Measurements from ENCODE around the gene OBP2B. TPM values are rescaled to one million over a fixed set of nuclear protein-coding genes. Genes with fewer than 3 reads are reported as not detected.
"Not testable (repeated sequence)": the region's sequence is repeated elsewhere in the genome, so short reads cannot be mapped to it uniquely, and the experiment has no call there.

The OBP2B gene
- not detected in 2 replicates for total RNA-seq

DNA sequence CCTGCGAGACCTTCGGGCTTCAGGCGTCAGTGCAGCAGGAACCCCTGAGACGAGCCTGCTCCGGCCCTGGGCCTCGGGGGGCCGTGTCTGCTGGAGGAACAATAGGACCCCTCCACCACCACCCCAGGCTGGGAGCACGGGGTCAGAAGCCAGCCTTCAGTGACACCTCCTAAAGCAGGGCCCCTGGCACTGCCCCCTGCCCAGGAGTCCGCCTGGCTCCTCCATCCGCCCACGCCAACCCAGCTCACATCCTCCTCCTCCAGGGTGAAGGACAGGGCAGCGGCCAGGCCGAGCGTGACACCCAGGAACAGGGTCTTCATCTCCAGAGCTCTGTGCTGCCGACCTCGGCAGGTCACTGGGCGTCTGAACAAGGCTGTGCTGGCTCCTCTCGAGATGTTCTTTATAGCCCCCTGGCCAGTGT lies at the start of gene OBP2B:
Gene OBP2B, minus strand, starts transcription at position 371 of the 421 bp plus-strand sequence. Its CDS starts 51 bp downstream, at position 320.
- intact Hi-C loops (cut with micrococcal nuclease), result not testable (repeated sequence)

DNA sequence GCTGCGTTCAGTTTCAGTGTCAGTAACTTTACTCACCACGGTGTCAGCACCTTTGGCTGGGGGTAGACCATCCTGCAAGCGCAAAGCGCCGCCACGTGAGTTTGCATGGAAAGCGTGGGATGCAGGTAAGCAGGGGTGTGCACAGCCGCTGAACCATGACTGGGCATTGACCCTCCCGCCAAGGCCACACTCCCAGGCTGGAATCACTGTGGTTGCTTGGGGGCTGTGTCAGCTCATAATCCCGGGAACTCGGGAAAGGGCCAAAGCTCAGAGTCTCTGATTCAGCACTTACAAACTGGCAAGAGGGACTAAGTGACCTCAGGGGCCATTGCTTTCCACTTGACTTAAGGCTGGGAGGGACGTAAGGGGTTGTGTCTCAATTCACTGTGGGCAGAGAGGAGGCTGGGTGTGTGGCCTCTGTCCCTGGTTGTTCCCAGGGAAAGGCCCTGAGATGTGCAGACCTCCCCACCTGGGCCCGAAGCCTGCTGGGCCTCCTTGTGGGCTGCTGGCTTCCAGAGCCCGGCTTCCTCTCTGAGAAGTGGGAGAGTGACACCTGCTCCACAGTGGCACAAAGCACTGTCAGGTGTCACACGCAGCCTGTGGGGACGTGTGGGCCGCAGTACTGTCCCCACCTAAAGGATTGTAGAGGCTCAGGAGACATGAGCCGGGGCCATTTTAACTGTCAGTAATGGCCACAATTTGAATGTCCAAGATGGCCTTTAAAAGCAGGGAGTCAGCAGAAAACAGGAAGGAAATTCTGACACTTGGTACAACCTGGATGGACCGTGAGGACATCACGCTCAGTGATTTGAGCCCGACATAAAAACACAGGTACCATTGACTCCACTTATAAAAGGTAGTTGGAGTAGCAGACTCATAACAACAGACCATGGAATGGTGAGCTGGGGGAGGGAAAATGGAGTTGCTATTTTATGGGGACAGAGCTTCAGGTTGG lies 49.3 kb upstream of the OBP2B start:
- intact Hi-C loops (cut with micrococcal nuclease), result no loop called here

- intact Hi-C loops (cut with micrococcal nuclease), result no loop called here
Measured at GRCh38 chr9:133257465-133257956, 48.5 kb upstream of the OBP2B start.

- intact Hi-C loops (cut with micrococcal nuclease), result no loop called here
Measured at GRCh38 chr9:133256686-133257091, 47.6 kb upstream of the OBP2B start.

DNA sequence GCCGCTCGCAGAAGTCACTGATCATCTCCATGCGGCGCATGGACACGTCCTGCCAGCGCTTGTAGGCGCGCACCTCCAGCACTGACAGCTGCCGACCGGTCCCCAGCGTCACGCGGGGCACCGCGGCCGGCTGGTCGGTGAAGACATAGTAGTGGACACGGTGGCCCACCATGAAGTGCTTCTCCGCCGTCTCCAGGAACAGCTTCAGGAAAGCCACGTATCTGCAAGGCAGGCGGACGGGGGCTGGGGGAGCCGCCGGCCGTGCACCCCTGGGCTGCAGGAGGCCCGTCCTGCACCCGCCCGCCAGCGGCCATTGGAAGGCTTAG lies 47.0 kb upstream of the OBP2B start:
- intact Hi-C loops (cut with micrococcal nuclease), result no loop called here

DNA sequence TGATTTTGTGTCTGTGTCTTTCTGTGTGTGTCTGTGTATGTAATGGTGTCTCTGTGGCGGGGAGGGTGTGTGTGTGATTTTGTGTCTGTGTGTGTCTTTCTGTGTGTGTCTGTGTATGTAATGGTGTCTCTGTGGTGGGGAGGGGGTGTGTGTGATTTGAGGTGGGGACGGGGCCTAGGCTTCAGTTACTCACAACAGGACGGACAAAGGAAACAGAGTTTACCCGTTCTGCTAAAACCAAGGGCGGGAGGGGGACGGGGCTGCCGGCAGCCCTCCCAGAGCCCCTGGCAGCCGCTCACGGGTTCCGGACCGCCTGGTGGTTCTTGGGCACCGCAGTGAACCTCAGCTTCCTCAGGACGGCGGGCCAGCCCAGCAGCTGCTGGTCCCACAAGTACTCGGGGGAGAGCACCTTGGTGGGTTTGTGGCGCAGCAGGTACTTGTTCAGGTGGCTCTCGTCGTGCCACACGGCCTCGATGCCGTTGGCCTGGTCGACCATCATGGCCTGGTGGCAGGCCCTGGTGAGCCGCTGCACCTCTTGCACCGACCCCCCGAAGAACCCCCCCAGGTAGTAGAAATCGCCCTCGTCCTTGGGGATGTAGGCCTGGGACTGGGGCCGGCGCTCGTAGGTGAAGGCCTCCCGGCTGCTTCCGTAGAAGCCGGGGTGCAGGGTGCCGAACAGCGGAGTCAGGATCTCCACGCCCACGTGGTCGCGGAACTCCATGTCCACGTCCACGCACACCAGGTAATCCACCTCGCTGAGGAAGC lies 46.5 kb upstream of the OBP2B start:
- intact Hi-C loops (cut with micrococcal nuclease), result no loop called here

DNA sequence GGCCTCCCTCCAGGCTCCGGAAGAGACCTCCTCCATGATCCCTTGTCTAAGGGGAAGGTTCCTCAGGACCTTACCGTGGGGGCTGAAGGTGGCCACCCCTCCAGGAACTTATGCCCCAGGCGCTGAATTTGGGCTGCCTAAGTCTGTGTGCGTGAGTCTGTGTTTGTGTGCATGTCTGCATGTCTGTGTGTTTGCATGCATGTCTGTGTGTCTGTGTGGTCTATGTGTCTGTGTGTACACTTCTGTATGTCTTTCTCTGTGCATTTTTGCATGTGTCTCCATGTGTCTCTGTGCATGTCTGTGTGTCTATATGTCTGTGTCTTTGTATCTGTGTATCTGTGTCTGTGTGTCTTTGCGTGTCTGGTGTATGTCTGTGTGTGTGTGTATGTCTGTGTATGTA lies 45.4 kb upstream of the OBP2B start:
- intact Hi-C loops (cut with micrococcal nuclease), result no loop called here

DNA sequence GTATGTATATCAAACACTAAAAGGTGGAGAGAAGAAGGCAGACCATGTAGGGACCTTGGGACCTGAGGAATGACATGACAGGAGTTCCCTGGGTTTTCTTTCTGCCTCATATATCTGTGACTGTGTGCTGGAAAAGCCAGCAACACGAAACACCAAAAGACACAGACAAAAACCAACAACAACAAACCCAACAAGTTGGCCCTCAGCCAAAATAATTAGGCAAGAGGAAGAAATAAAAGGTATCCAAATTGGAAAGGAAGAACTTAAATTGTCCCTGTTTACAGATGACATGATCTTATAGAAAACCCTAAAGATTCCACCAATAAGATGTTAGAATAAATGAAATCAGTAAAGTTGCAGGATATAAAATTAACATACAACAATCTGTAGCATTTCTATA lies 44.2 kb upstream of the OBP2B start:
- intact Hi-C loops (cut with micrococcal nuclease), result no loop called here

GRCh38 chr9:133252301-133253020 lies 43.4 kb upstream of the OBP2B start:
- intact Hi-C loops (cut with micrococcal nuclease), result no loop called here

DNA sequence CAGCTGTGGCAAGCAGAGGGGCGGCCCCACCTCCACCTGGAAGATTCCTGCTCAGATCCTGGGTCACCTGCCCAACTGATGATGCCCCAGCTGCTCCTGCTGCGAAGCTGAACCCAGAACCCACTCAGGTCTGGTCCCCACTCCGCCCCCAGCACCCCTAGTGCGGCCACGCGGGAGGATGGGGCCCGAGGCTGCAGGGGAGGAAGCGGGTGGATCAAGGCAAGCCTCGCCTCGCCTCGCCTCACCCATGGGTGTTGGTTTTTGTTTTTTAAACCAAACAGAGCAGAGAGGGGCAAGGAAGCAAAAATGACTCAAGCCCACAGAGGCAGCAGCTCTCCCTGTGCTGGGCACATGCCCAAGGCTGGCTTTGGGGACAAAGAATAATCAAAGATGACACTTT lies 42.7 kb upstream of the OBP2B start:
- intact Hi-C loops (cut with micrococcal nuclease), result no loop called here

DNA sequence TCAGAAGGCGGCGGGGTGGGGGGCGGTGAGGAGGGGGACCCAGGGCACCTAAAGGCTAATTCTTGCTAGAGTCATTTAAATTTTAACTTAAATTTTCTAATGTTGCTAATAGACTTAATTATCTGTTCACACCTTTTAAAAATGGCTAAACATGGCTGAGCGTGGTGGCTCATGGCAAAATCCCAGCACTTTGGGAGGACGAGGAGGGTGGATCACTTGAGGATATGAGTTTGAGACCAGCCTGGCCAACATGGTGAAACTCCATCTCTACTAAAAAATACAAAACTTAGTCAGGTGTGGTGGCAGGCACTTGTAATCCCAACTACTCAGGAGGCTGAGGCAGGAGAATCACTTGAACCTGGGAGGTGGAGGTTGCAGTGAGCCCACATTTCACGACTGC lies 42.2 kb upstream of the OBP2B start:
- intact Hi-C loops (cut with micrococcal nuclease), result not testable (repeated sequence)

DNA sequence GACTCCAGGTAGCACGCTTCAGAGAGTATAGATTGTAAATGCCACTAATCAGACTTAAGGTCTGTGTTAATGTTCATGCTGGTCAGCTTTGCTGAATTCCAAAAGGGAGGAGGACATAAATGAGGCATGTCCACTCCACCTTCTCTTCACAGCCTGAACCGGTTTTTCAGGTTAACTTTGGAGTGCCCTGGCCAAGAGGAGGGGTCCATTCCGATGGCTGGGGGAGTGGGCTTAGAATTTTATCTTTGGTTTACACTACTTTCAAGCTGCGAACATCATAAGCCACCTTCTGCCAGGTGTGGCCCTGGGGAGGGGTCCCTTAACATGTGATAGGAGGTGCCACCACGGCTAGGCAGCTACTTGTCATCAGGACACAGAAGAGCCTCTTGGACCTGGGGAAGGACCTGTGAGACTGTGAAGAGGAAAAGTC lies 41.7 kb upstream of the OBP2B start:
- intact Hi-C loops (cut with micrococcal nuclease), result no loop called here

GRCh38 chr9:133249337-133249736 lies 40.3 kb upstream of the OBP2B start:
- intact Hi-C loops (cut with micrococcal nuclease), result loop anchor here (10.0 kb wide), 1 partner anchor 75 kb away; no protein-coding TSS in a partner anchor

GRCh38 chr9:133248726-133249295 lies 39.8 kb upstream of the OBP2B start:
- intact Hi-C loops (cut with micrococcal nuclease), result loop anchor here (10.0 kb wide), 1 partner anchor 76 kb away; no protein-coding TSS in a partner anchor

DNA sequence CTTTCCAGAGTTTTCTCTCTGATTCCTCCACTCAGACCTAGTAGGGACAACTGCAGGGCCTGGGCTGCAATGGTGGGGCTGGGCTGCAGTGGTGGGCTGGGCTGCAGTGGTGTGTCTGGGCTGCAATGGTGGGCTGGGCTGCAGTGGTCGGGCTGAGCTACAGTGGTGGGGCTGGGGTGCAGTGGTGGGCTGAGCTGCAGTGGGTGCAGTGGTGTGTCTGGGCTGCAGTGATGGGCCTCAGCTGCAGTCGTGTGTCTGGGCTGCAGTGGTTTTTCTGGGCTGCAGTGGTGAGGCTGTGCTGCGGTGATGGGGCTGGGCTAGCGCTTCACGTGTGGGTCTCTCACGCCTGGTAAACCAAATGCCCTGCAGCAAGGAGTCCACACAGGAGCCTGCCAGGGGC lies 38.6 kb upstream of the OBP2B start:
- intact Hi-C loops (cut with micrococcal nuclease), result loop anchor here (10.0 kb wide), 1 partner anchor 77 kb away; no protein-coding TSS in a partner anchor

- intact Hi-C loops (cut with micrococcal nuclease), result loop anchor here (10.0 kb wide), 1 partner anchor 78 kb away; no protein-coding TSS in a partner anchor
Measured at GRCh38 chr9:133246991-133247390, 37.9 kb upstream of the OBP2B start.

- intact Hi-C loops (cut with micrococcal nuclease), result loop anchor here (10.0 kb wide), 1 partner anchor 78 kb away; no protein-coding TSS in a partner anchor
Measured at GRCh38 chr9:133246562-133246961, 37.5 kb upstream of the OBP2B start.

DNA sequence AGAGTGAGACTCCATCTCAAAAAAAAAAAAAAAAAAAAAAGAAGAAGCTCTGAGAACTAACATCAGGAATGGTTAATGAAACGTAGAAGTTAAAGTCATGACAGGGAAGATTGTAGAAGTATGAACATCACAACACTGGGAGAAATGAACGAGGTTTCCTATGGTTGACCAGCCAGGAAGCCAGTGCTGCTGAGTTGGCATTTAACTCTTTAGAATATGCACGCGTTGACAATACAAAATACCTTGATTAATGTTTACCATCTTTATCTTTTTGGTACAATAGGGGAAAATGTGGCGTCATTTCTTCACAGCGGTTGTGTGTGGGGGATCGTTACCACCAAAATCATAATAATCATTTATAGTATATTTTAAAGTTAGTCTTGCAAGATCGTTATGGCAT lies 33.9 kb upstream of the OBP2B start:
- intact Hi-C loops (cut with micrococcal nuclease), result loop anchor here (10.0 kb wide), 1 partner anchor 82 kb away; no protein-coding TSS in a partner anchor

DNA sequence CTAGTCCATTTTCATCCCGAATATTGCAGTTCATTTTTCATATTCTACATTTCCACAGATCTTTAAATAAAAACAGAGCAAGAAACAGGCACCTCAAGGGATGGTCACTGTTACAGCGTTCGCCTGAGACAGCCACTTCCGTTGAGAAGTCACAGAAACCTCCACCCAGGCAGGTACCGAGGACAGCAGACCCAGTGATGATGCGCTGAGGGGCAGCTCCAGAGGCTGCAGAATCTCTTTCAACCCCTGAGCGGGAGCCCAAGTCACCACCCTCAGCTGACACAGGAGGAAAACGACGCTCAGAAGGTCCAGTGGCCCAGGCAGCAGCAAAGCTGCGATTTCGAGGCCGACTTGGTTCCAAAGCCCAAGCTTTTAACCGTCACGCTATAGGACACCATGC lies 33.2 kb upstream of the OBP2B start:
- intact Hi-C loops (cut with micrococcal nuclease), result loop anchor here (10.0 kb wide), 1 partner anchor 83 kb away; no protein-coding TSS in a partner anchor

DNA sequence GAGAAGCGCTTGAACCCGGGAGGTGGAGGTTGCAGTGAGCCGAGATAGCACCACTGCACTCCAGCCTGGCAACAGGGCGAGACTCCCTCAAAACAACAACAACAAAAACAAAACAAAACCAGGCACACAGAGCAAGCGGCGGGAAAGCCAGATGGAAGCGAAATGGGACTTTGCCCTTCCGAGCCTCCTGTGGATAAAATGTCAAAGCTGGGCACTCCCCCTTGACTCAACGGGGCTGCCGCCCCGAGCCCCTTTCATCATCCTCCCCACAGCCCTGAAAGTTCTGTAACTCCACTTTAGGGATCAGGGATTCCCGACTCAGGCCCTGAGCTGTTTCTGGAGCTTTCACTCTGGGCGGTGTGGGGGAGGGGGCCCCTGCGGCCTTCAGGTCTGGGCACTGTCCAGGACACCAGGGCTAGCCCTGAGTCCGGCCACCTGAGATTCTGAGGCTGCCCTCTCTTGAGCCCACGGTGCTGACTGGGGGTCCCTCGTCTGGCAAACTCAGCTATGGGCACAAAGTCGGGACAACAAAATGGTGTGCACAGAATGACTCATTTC lies 30.6 kb upstream of the OBP2B start:
- intact Hi-C loops (cut with micrococcal nuclease), result loop anchor here (10.0 kb wide), 1 partner anchor 85 kb away; no protein-coding TSS in a partner anchor
